ENCODE data around the gene HAPLN3. TPM values are rescaled to one million over a fixed set of nuclear protein-coding genes. Genes with fewer than 3 reads are reported as not detected.

The HAPLN3 gene
- total RNA-seq, 4 donors from 2014 or later: 3.0 to 10.5 (median 6.7) TPM

- 78% methylated on average over 1 of the region's 1 CpG; no CpG with 5 or more reads in 1 of the 2 donors for WGBS, 2 donors (ENCODE audit: low coverage in 1 of 2)
- no peak for TF ChIP-seq POLR2AphosphoS5 (IDR thresholded peaks at IDR 0.05)
- no peak for TF ChIP-seq EP300 (IDR thresholded peaks at IDR 0.05)
- no peak for TF ChIP-seq POLR2A (IDR thresholded peaks at IDR 0.05)
- TF ChIP-seq, protein P1, sequence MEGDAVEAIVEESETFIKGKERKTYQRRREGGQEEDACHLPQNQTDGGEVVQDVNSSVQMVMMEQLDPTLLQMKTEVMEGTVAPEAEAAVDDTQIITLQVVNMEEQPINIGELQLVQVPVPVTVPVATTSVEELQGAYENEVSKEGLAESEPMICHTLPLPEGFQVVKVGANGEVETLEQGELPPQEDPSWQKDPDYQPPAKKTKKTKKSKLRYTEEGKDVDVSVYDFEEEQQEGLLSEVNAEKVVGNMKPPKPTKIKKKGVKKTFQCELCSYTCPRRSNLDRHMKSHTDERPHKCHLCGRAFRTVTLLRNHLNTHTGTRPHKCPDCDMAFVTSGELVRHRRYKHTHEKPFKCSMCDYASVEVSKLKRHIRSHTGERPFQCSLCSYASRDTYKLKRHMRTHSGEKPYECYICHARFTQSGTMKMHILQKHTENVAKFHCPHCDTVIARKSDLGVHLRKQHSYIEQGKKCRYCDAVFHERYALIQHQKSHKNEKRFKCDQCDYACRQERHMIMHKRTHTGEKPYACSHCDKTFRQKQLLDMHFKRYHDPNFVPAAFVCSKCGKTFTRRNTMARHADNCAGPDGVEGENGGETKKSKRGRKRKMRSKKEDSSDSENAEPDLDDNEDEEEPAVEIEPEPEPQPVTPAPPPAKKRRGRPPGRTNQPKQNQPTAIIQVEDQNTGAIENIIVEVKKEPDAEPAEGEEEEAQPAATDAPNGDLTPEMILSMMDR (IDR thresholded peaks at IDR 0.05): no peak
- H3K27me3 ChIP-seq: peaks cover 10% of the 10 kb centered on the region
- ATAC-seq: no peak
- no peaks in the 10 kb centered on the region for H3K9me3 ChIP-seq
- no peaks in the 10 kb centered on the region for H3K36me3 ChIP-seq
- no peak overlapping the region for H3K27ac ChIP-seq
- no peak overlapping the region for H3K4me3 ChIP-seq
- H3K4me1 ChIP-seq: no peaks in the 10 kb centered on the region
Observed at GRCh38 chr15:88863412-88863811, 31.9 kb downstream of the HAPLN3 start.

DNA sequence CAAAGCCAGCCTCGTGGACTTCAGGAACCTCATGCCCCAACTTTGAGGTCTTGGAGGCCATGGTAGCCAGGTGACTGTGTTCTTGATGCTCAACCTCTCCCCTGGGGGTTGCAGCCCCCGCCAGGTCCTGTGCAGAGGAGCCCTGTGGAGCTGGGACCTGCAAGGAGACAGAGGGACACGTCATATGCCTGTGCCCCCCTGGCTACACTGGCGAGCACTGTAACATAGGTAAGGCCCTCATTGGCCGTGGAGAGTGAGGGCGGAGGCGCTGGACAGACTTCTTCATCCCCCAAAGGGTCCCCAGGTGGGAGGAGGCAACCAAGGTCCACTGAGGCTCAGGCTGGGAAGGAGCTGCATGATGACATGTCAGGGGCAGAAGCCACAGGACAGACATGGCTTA is 35.1 kb downstream of the HAPLN3 start:
- Histone ChIP-seq H3K4me1 (no peaks in the 10 kb centered on the region), H3K27me3 (peaks cover 25% of the 10 kb centered on the region), H3K27ac (no peak overlapping the region), H3K9me3 (no peaks in the 10 kb centered on the region), H3K4me3 (no peak overlapping the region), H3K36me3 (no peaks in the 10 kb centered on the region)
- no CpG with 5 or more reads among the region's 7 CpGs for WGBS, 2 donors (ENCODE audit: low coverage in 1 of 2)
- ATAC-seq: no peak
- TF ChIP-seq, protein P1 (IDR thresholded peaks at IDR 0.05): no peak
- no peak for TF ChIP-seq EP300 (IDR thresholded peaks at IDR 0.05)
- no peak for TF ChIP-seq POLR2A (IDR thresholded peaks at IDR 0.05)
- TF ChIP-seq POLR2AphosphoS5 (IDR thresholded peaks at IDR 0.05): no peak

GRCh38 chr15:88859550-88859949 is 35.8 kb downstream of the HAPLN3 start:
- no peak for ATAC-seq
- TF ChIP-seq, protein P1 (IDR thresholded peaks at IDR 0.05): no peak
- TF ChIP-seq EP300 (IDR thresholded peaks at IDR 0.05) (no peak), POLR2A (IDR thresholded peaks at IDR 0.05) (no peak), POLR2AphosphoS5 (IDR thresholded peaks at IDR 0.05) (no peak)
- no peaks in the 10 kb centered on the region for H3K9me3 ChIP-seq
- H3K27me3 ChIP-seq: peaks cover 32% of the 10 kb centered on the region
- 17 to 31% methylated on average over 4 to 7 of the region's 7 CpGs for WGBS, 2 donors (ENCODE audit: low coverage in 1 of 2)
- H3K4me1 ChIP-seq: no peaks in the 10 kb centered on the region
- H3K27ac ChIP-seq: no peak overlapping the region
- no peak overlapping the region for H3K4me3 ChIP-seq
- no peaks in the 10 kb centered on the region for H3K36me3 ChIP-seq

DNA sequence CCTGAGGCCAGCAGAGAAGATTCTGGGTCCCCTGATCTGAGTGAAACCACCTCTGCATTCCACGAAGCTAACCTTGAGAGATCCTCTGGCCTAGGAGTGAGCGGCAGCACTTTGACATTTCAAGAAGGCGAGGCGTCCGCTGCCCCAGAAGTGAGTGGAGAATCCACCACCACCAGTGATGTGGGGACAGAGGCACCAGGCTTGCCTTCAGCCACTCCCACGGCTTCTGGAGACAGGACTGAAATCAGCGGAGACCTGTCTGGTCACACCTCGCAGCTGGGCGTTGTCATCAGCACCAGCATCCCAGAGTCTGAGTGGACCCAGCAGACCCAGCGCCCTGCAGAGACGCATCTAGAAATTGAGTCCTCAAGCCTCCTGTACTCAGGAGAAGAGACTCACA is 36.4 kb downstream of the HAPLN3 start:
- Histone ChIP-seq H3K4me3 (no peak overlapping the region), H3K27me3 (peaks cover 38% of the 10 kb centered on the region), H3K9me3 (no peaks in the 10 kb centered on the region), H3K27ac (no peak overlapping the region), H3K4me1 (no peaks in the 10 kb centered on the region), H3K36me3 (no peaks in the 10 kb centered on the region)
- ATAC-seq: no peak
- TF ChIP-seq EP300 (IDR thresholded peaks at IDR 0.05): no peak
- TF ChIP-seq POLR2A (IDR thresholded peaks at IDR 0.05): no peak
- no peak for TF ChIP-seq POLR2AphosphoS5 (IDR thresholded peaks at IDR 0.05)
- TF ChIP-seq, protein P1 (IDR thresholded peaks at IDR 0.05): no peak
- WGBS, 2 donors (ENCODE audit: low coverage in 1 of 2): 80% methylated on average over 2 of the region's 11 CpGs; no CpG with 5 or more reads in 1 of the 2 donors

- no peaks in the 10 kb centered on the region for H3K9me3 ChIP-seq
- ATAC-seq: no peak
- TF ChIP-seq, protein P1 (IDR thresholded peaks at IDR 0.05): no peak
- TF ChIP-seq EP300 (IDR thresholded peaks at IDR 0.05) (no peak), POLR2AphosphoS5 (IDR thresholded peaks at IDR 0.05) (no peak), POLR2A (IDR thresholded peaks at IDR 0.05) (no peak)
- no peaks in the 10 kb centered on the region for H3K4me1 ChIP-seq
- no peaks in the 10 kb centered on the region for H3K36me3 ChIP-seq
- H3K27ac ChIP-seq: no peak overlapping the region
- no peak overlapping the region for H3K4me3 ChIP-seq
- peaks cover 53% of the 10 kb centered on the region for H3K27me3 ChIP-seq
Observed at GRCh38 chr15:88852476-88852875, 42.9 kb downstream of the HAPLN3 start.
